ENCODE data around the gene FAM131A. TPM values are rescaled to one million over a fixed set of nuclear protein-coding genes. Genes with fewer than 3 reads are reported as not detected.

The FAM131A gene
- total and polyA plus RNA-seq, 9 of the 15 experiments (the other 6 are each of a cell fraction or from before 2014, with no cell fraction given) = 0.48 to 11.1 (median 4.3) TPM

DNA sequence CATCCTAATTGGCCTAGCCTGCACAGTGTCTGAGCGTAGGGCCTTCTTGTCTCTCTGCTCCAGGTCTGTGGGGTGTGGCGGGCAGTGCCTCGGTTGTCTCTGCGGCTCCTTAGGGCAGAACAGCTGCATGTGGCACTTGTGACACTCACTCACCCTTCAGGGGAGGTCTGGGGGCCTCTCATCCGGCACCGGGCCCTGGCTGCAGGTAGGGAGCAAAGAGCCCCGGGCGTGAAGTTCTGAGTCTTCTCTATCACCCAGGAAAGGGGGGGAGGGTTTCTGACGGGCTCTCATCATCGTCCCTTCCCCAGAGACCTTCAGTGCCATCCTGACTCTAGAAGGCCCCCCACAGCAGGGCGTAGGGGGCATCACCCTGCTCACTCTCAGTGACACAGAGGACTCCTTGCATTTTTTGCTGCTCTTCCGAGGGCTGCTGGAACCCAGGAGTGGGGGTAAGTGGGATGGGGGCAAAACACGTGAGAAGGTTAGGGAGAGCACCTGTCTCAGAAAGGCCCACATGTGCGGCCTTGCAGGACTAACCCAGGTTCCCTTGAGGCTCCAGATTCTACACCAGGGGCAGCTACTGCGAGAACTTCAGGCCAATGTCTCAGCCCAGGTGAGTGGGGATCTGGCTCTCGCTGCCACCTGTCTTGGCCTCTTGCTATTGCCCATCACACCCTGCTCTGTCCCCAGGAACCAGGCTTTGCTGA is 45.1 kb downstream of the FAM131A start:
- FAIRE-seq = no peak
- no peak for DNase-seq (ENCODE audit: extremely low read depth in 1 of 4, low spot score in 3 of 4)
- intact Hi-C loops (cut with micrococcal nuclease) (loop anchor here (10.0 kb wide), 1 partner anchor 332 kb away; the partner anchor contains the start of gene MAGEF1), in situ Hi-C loops (cut with MboI) (no loop called here)
- Histone ChIP-seq H3K9me1 (ENCODE audit: control insufficient read depth, insufficient read depth, low read length) (no peaks in the 10 kb centered on the region), H3K27ac (ENCODE audit: extremely low read depth, low read depth, low read length) (no peak overlapping the region), H3K4me1 (replicated peaks in 1 of 2; ENCODE audit: control insufficient read depth in 2 of 2, insufficient read depth in 2 of 2, low read length in 2 of 2) (peaks cover 5 to 45% of the 10 kb centered on the region in 2 experiments; a peak in 4 of 5 replicates), H2AFZ (ENCODE audit: low read depth, low read length) (no peak overlapping the region), H3K9ac (ENCODE audit: insufficient read depth in 1 of 2, low read depth in 2 of 2, low read length in 2 of 2) (no peak overlapping the region), H3K79me2 (ENCODE audit: control insufficient read depth, insufficient read depth, low read length) (no peaks in the 10 kb centered on the region), H4K20me1 (replicated peaks; ENCODE audit: control insufficient read depth, insufficient read depth, low read length) (0 out of 2 replicates have a peak, but pooled peaks cover 3% of the 10 kb centered on the region), H3K4me3 (no peak overlapping the region), H3K27me3 (ENCODE audit: control insufficient read depth in 2 of 2, insufficient read depth in 2 of 2, low read length in 2 of 2) (peaks cover 19 to 64% of the 10 kb centered on the region in 2 experiments), H3K36me3 (ENCODE audit: control insufficient read depth, insufficient read depth, low read length) (no peaks in the 10 kb centered on the region), H3K4me2 (ENCODE audit: insufficient read depth, low read length) (no peak overlapping the region), H3K9me3 (replicated peaks; ENCODE audit: control insufficient read depth, insufficient read depth, low read depth, low read length) (no peaks in the 10 kb centered on the region)
- ATAC-seq = no peak
- ChIA-PET POLR2A (interaction anchor here (0.7 to 1.1 kb wide), 2 partner anchors 11 to 179 kb away, joined by 4 to 6 read pairs; no protein-coding TSS in a partner anchor), CTCF (ENCODE audit: low intra/inter-chr PET ratio) (no interaction called here)
- 25% methylated on average over 16 of the region's 16 CpGs for WGBS (ENCODE audit: insufficient coverage, low coverage, missing lambda C conversion rate)
- 0 out of 2 replicates have a peak, but pooled peaks have one; percentile 2 for TF ChIP-seq ESRRA (IDR thresholded peaks at IDR 0.05; ENCODE audit: borderline replicate concordance, low read depth)
- no peak for TF ChIP-seq ZNF644 (tag; IDR thresholded peaks at IDR 0.05; ENCODE audit: low read depth)
- TF ChIP-seq E2F3 (CRISPR knock-in tag; IDR thresholded peaks at IDR 0.05) = no peak
- TF ChIP-seq ZNF695 (CRISPR knock-in tag; IDR thresholded peaks at IDR 0.05) = no peak
- BruUV-seq (replicated peaks) = no TSS peak
